HCT116 (cell line): ENCODE measurements around the gene ECM1.

Experiments
- CTCF ChIP-seq, 3 experiments: fragments of 200-600 bp in 1 of 3; sonication (generic) in 1 of 3; IDR thresholded peaks in 2 of 3; conservative IDR thresholded peaks in 1 of 3; 2 replicates each; pipeline ENCODE4 v1.5.1; 2012 to 2017; ENCODE audit warnings: low read depth in 2 of 3, low read length in 2 of 3, antibody characterized with exemption in 1 of 3, borderline replicate concordance in 1 of 3, control low read depth in 1 of 3, mild to moderate bottlenecking in 1 of 3, mixed read lengths in 1 of 3, mixed run types in 1 of 3, moderate library complexity in 1 of 3; ENCODE audit not compliant: insufficient read depth in 1 of 3
- EZH2 ChIP-seq: fragments of 200-600 bp; sonication (generic); IDR thresholded peaks from 2 replicates; pipeline ENCODE4 v1.6.1; 2017; ENCODE audit warnings: antibody characterized with exemption, mixed run types
- POLR2A ChIP-seq: IDR thresholded peaks from 2 replicates; pipeline ENCODE4 v1.7.0; 2011; ENCODE audit warnings: borderline replicate concordance; ENCODE audit not compliant: insufficient read depth, insufficient read length; ENCODE audit errors: extremely low read depth
- POLR2AphosphoS5 ChIP-seq: IDR thresholded peaks from 2 replicates; pipeline ENCODE4 v1.6.1; 2011; ENCODE audit warnings: mild to moderate bottlenecking, low read depth, low read length, moderate library complexity
- RAD21 ChIP-seq: IDR thresholded peaks from 2 replicates; pipeline ENCODE4 v1.6.1; 2012; ENCODE audit warnings: low read depth, mild to moderate bottlenecking
- REST ChIP-seq: IDR thresholded peaks from 2 replicates; pipeline ENCODE4 v1.6.1; 2012; ENCODE audit warnings: low read depth
- SP1 ChIP-seq: IDR thresholded peaks from 2 replicates; pipeline ENCODE4 v1.6.1; 2012; ENCODE audit warnings: low read depth
- ZNF274 ChIP-seq: fragments of 200-500 bp; sonication (Bioruptor generic); IDR thresholded peaks from 2 replicates; pipeline ENCODE4 v1.6.1; 2014; ENCODE audit warnings: mild to moderate bottlenecking, low read depth, low read length, inconsistent platforms

- TF ChIP-seq CTCF (IDR thresholded peaks at IDR 0.05 in 2 of 3, conservative IDR thresholded peaks at IDR 0.05 in 1 of 3; ENCODE audit: borderline replicate concordance in 1 of 3, insufficient read depth in 1 of 3, low read depth in 2 of 3, low read length in 2 of 3) (no peak), POLR2A (no peak), REST (no peak), POLR2AphosphoS5 (no peak), SP1 (no peak), ZNF274 (no peak), EZH2 (no peak), RAD21 (no peak)
These were observed 44.4 kb downstream of the ECM1 start for GRCh38 chr1:150552128-150552910.
